Peyer's patch (tissue), 4 donors: ENCODE measurements around the gene LRIG3.

ENCODE experiments used
- POLR2A ChIP-seq, 2 donors: fragments of 450-650 bp; IDR thresholded peaks; one replicate each; pipeline ENCODE4 v1.5.1; 2017; ENCODE audit warnings: antibody characterized with exemption in 2 of 2, mild to moderate bottlenecking in 2 of 2, moderate library complexity in 2 of 2
- TF ChIP-seq, protein P1 (sequence below), 6 experiments: fragments of 450-650 bp in 4 of 6; fragments of 200-600 bp in 2 of 6; sonication (generic) in 1 of 6; IDR thresholded peaks; one replicate each; pipeline ENCODE4 v1.5.1; 2017 to 2019; ENCODE audit warnings: antibody characterized with exemption in 6 of 6, mild to moderate bottlenecking in 3 of 6, moderate library complexity in 1 of 6

DNA sequence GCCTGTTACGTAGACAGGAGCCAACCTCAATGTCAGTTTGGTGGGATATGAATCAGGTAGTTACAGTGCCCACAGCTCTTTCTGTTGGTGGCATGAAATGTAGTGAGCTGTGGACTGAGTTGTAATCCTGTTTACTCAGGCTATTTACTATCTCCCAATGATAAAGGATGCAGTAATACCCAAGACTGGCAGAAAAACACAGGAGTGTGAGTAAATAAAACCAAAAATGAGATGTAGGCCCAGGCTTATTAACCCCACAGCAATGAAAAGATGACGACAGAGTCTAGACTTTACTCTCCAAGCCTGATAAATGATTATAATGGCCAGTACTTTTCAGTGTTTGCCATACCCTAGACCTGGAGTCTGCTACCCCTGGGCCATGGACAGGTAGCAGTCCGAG lies 22.8 kb upstream of the LRIG3 start:
- TF ChIP-seq, protein P1, sequence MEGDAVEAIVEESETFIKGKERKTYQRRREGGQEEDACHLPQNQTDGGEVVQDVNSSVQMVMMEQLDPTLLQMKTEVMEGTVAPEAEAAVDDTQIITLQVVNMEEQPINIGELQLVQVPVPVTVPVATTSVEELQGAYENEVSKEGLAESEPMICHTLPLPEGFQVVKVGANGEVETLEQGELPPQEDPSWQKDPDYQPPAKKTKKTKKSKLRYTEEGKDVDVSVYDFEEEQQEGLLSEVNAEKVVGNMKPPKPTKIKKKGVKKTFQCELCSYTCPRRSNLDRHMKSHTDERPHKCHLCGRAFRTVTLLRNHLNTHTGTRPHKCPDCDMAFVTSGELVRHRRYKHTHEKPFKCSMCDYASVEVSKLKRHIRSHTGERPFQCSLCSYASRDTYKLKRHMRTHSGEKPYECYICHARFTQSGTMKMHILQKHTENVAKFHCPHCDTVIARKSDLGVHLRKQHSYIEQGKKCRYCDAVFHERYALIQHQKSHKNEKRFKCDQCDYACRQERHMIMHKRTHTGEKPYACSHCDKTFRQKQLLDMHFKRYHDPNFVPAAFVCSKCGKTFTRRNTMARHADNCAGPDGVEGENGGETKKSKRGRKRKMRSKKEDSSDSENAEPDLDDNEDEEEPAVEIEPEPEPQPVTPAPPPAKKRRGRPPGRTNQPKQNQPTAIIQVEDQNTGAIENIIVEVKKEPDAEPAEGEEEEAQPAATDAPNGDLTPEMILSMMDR (IDR thresholded peaks at IDR 0.05) = no peak
- TF ChIP-seq POLR2A (IDR thresholded peaks at IDR 0.05) = no peak
